Fibroblast of skin of left biceps (primary cell): ENCODE data around the gene NHERF1.

Experiments
- DNase-seq, 2 experiments: peaks; one replicate each; pipeline ENCODE4 v3.0.0-alpha.2; 2013; ENCODE audit warnings: low read depth in 2 of 2

NHERF1 gene

DNA sequence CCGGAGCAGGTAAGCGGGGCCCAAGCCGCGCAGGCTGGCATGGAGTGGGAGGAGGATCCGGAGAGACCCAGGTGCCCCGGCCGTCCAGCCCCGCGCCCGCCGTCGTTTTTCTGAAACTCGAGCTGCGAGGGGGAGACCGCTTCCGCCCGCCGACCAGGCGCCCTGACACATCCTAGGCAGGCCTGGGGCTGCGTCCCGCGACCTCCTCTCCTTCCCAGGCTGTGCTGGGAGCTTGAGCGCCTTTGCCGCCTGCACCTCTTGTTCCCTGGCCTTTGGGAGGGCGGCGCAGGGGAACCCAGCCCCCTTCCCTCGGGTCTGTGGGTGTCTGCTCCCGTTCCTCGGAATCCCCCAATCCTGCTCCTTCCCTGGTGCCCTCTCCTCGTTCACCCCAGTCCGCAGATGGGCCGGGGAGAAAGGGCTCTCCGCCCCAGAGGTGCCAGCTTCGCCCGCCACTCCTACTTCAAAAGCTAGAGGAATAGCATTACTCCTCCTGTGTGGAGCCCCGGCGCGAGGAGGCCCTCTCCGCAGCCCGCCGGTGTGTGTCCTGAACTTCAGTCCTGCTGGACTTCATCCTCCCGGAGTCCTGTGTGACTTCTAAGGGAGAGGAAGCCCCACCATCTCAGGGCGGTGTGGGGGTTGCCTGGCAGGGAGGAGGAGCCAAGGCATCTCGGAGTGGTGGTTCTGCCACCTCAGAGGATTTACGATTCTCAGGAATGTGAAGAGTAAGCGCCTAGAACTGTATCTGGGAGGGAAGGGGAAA lies 1.0 kb downstream of the NHERF1 start:
- no peak for DNase-seq

DNA sequence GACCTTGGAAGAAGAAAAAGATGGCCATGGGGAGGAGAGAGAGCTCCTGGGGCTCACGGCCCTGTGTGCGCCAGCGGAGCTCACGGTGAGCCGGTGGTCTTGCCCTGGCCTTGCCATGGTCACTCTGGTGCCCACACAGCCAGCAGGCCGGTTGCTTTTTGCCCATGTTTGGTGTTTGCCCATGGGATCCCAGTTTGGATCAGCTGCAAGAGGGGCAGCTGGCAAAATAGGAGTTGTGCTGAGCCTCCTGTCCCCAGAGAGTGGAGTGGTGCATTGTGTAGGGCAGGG lies 1.6 kb downstream of the NHERF1 start:
- no peak for DNase-seq

DNA sequence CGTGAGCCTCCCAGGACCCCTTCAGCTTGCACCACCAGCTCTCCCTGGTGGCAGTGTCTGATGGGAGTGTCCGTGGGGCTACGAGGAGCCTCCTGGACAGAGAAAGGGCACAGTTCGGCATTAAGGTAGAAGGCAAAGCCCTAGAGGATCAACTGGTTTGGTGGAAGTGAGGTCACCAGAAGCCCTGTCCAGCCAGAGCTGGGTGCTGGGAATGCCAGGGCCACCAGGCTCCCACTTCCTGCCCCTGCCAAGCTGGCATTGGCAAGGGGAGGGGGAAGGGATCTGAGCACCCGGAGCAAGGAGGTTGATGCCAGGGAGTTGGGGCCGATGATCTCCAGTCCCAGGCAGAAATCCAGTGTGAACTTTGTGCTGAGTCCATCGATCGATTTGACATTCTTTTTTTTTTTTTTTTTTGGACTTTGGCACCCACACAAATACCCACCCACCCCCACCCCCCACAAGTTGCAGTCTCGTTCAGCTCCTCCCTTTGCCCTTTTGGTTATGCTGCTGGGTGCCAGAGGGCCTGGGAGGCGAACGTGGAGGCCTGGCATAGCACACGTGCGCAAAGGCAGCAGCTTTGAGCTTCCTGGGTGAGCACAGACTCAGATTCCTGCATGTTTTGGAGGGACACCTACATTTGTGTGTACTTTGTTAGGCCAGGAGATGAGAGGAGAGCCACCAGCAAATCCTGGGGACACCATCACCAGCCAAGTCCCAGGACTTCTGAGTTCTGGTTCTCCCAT lies 2.1 kb downstream of the NHERF1 start:
- DNase-seq: no peak

GRCh38 chr17:74752415-74752814 lies 4.0 kb downstream of the NHERF1 start:
- DNase-seq: no peak

DNA sequence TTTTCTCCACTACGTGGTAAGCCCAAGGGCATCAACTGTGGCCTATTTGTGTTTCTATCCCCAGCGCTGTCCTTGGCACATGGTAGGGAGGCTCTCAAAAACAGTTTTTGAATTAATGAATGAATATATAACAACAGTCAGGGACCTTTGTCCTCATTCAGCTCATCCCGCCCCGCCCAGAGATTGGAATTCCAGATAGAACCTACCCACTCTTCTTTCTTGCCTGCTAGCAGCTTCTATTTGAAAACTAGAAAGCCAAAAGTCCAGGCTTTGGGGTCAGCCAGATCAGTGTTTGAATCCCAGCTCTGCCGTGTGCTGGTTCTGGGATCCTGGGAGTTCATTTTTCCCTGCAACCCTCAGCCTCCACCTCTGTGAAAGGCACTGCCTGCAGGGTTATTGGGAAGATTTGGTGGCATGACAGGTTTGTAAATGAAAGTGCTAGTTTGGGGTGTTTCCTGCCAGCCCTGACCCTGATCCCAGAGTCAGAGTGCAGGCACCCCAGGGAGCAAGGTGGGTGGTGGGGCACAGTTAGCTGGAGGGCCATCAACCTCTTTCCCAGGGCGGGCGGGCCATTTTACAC lies 4.5 kb downstream of the NHERF1 start:
- no peak for DNase-seq

GRCh38 chr17:74754832-74755231 lies 6.4 kb downstream of the NHERF1 start:
- DNase-seq: no peak

- no peak for DNase-seq
Observed at GRCh38 chr17:74755533-74755932, 7.1 kb downstream of the NHERF1 start.

- no peak for DNase-seq
Observed at GRCh38 chr17:74756891-74757290, 8.5 kb downstream of the NHERF1 start.

GRCh38 chr17:74757502-74757901 lies 9.1 kb downstream of the NHERF1 start:
- no peak for DNase-seq

DNA sequence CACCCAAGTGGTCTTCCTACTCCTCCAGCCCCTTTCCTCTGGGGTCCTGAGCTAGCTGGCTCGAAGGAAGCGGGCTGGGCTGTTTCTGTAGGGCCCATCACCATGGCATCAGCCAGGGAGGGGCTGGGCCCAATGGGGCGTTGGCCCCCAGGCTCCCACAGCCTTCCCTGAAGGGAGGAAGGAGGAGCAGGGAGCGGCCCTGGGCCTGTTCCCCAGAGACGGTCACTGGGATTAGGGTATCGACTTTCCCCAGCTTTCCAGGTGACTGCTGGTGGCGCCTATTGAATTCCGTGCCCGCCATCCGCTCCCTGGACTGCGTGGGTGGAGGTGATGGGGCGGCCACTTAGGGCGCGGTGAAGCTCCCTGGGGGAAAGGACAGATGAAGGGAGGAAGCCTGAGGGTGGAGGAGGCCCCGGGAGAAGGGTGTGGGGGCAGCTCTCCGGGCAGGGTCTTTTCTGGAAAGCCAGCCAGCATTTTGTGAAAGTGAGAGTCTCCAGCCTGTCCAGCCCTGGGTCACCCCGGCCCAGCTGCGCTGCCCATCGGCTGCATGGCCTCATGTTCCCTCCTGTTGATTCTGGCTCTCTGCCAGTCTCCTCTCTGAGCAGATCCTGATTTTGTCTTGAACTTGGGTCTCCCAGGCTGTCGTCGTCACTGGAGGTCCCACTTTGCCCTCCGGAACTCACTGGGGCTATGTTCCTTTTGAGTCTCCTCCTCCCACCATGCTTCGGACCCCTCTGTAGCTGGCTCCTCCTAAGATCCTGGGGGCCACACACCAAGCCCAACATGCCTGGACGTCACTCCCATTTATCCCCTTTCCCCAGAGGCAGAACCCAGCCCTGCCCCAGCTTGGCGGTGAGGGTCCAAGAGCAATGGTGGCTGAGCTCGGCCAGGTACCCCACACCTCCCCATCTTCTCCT lies 9.8 kb downstream of the NHERF1 start:
- no peak for DNase-seq

DNA sequence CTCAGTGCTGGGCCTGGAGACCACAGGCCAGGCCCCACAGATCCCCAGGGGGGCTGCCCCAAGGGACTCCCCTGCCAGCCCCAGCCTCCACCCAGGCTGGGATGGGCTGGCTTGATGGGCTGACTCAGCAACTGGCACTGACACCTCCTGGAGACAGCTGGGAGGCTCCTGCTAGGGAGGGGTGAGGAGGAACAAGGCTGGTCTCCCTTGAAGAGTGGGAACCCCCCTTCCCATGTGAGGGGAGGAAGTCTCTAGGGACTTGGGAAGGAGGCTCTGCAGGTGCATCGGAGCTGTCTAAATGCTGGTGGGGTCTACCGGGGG lies 10.4 kb downstream of the NHERF1 start:
- no peak for DNase-seq

DNA sequence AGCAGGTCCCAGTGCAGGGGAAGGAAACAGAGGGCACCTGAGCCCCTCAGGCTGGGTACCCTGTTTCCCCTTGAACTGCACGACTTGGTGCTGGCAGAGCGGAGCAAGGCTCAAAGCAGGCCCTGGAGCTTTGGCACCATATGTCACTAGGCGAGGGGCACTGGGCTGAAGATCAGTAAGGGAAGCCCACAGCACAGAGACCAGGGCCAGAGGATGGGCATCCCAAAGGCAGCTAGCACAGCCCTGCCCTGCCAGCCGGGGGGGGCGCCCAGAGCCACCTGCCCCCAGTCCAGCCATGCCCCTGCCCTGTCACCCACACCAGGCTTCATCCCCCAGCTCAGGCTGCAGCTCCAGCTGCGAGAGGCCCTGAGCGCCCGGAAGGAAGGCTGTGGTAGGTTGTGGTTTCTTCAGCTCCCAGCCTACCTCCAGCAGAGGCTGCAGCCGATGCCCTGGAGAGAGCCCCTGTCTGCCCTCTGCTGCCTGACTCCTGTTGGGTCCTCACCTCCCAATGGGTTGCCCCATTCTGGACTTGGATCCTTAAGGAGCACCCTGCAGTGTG lies 10.9 kb downstream of the NHERF1 start:
- no peak for DNase-seq

GRCh38 chr17:74759941-74760340 lies 11.5 kb downstream of the NHERF1 start:
- no peak for DNase-seq

DNA sequence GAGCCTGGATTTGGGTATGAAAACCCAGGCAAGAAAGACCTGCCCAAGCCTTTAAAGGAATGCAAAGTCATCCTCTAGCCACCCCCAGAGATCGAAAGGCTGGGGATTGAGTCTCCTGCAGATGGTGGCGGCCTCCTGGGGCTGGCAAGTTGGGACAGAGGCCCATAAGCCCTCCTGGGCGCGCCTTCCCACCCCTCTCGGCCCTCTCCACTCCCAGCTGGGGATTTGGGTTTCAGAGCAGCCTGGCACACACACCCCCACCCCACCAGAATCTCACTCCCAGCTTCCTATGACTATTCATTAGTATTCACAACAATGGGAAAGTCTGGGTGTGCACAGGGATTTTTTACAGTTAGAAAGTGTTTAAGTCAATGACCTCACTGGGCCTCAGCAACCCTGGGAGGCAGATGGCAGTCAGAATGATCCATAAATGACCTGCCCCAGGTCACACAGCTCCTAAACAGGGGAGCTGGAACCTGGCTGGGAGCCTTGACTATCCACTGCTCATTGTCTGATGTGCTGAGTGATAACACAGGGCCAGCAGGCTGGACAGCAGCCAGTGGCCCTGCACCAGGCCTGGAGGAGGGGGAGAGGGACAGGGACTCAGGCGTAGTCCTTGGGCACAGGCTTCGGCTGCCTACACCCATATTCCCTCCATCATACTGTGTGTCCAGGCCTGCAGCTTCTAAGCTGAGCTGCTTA lies 12.1 kb downstream of the NHERF1 start:
- no peak for DNase-seq

GRCh38 chr17:74761419-74761818 lies 13.0 kb downstream of the NHERF1 start:
- DNase-seq: no peak

DNA sequence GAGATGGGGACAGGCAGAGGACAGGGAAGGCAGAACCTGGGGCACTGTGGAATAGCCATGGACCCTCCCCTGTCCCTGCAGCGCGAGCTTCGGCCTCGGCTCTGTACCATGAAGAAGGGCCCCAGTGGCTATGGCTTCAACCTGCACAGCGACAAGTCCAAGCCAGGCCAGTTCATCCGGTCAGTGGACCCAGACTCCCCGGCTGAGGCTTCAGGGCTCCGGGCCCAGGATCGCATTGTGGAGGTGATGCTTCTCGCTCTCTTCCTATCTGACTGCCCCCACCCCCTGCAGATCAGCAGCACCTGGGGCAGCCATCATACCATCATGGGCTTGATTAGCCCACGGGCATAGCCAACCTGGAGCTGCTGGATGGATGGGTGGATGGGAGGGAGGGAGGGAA lies 13.5 kb downstream of the NHERF1 start:
- no peak for DNase-seq

- no peak for DNase-seq
Observed at GRCh38 chr17:74763565-74764387, 15.3 kb downstream of the NHERF1 start.

DNA sequence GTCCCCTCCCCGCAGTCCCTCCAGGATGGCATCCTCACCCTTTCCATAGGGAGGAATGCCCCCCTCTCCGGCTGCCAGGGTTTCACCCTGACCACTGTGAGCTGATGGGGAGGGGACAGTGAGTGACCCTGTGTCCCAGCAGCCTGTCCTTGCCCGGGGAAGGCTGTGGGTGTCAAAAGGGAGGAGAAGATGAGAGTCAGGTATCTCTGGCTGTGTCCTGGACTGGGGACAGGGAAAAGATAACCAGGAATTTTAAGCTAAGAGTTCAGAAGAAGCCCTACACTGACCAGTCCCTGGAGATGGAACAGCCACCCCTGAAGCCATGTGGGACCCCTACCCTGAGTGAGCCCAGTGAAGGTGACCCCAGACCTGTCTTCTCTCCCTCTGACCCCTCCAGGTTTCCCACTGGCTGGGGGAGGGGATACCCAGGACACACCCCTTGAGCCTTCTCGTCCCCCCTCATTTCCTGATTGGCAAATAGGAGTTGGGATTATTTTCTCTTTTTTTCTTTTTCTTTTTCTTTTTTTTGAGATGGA lies 16.4 kb downstream of the NHERF1 start:
- no peak for DNase-seq

DNA sequence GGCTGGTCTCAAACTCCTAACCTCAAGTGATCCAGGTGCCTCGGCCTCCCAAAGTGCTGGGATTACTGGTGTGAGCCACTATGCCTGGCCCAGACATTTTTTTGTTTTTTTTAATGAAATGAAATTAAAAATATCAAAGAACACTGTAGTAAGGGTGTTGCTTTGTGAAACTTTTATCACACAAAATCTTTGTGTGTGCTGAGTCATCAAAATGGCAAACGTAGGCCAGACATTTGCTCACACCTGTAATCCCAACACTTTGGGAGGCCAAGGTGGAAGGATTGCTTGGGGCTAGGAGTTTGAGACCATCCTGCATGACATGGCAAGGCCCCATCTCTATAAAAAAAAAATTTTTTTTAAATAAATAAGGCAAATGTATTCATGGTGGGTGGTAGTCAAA lies 18.0 kb downstream of the NHERF1 start:
- DNase-seq: no peak

DNA sequence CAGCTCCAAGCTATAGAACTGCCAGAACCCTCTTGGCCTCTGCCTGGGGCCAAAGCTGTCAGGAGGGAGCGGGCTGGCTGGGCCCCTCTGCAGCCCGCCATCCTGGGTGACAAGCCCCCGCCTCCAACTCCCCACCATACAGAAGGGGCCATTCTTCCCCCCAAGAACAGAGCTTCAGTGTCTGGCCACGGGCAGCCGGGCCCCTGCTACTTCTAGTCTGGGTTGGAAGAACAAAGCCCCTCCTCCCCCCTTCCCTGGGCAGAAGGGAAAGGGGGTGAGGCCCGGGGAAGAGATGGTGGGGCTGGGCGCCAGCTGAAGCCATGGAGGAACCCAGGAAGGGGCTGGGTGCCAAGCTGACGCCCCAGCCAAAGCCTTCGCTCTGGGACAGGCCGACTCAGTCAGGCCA lies 18.7 kb downstream of the NHERF1 start:
- no peak for DNase-seq
